SK-N-SH (cell line): ENCODE results near the gene SPCS3. TPM values are rescaled to one million over a fixed set of nuclear protein-coding genes. Genes with fewer than 3 reads are reported as not detected.

Experiments used
- CTCF ChIA-PET: fragments of 300-600, 350-600 bp; formaldehyde crosslinking; extraction: SDS; loops from one replicate; lab custom pipeline; 2021; lab: Yijun Ruan, JAX
- POLR2A ChIA-PET: fragments of 350-600 bp; sonication (Branson Sonifier 250); formaldehyde crosslinking; extraction: SDS; loops from one replicate; lab custom pipeline; 2020; ENCODE audit warnings: antibody characterized with exemption, inconsistent platforms; lab: Yijun Ruan, JAX
- DNase-seq: peaks from one replicate; pipeline ENCODE4 v3.0.0; 2012
- H2AFZ ChIP-seq: fragments of 200-600 bp; sonication (generic); 2 replicates; pipeline ENCODE4 v1.8.1; 2016; ENCODE audit warnings: antibody characterized with exemption, mild to moderate bottlenecking, low read depth
- H3F3A ChIP-seq: fragments of 200-600 bp; sonication (generic); replicated peaks from 2 replicates; pipeline ENCODE3; 2016; ENCODE audit warnings: antibody characterized with exemption, mild to moderate bottlenecking; ENCODE audit not compliant: insufficient read depth
- H3K27ac ChIP-seq, 2 experiments: fragments of 200-500 bp in 1 of 2; fragments of 200-600 bp in 1 of 2; sonication (Bioruptor generic) in 1 of 2; sonication (generic), shearing (Covaris generic) in 1 of 2; 2 replicates each; pipeline versions ENCODE4 v1.5.1 to v1.6.1; 2014 to 2016; ENCODE audit warnings: low read depth in 2 of 2, inconsistent platforms in 1 of 2, low read length in 1 of 2, mild to moderate bottlenecking in 1 of 2, mixed read lengths in 1 of 2
- H3K27me3 ChIP-seq: fragments of 200-600 bp; sonication (generic), shearing (Covaris generic); 2 replicates; pipeline ENCODE4 v1.6.1; 2016; ENCODE audit warnings: mixed run types; ENCODE audit not compliant: insufficient read depth
- H3K36me3 ChIP-seq, 2 experiments: fragments of 200-500 bp in 1 of 2; fragments of 200-600 bp in 1 of 2; sonication (Bioruptor generic) in 1 of 2; sonication (generic) in 1 of 2; replicated peaks in 1 of 2; 2 replicates each; pipeline versions ENCODE3 to v1.5.1; 2014 to 2016; ENCODE audit warnings: low read length in 1 of 2, mild to moderate bottlenecking in 1 of 2; ENCODE audit not compliant: insufficient read depth in 2 of 2, control insufficient read depth in 1 of 2
- H3K4me1 ChIP-seq, 2 experiments: fragments of 200-500 bp in 1 of 2; fragments of 200-600 bp in 1 of 2; sonication (Bioruptor generic) in 1 of 2; sonication (generic), shearing (Covaris generic) in 1 of 2; 2 replicates each; pipeline versions ENCODE4 v1.5.1 to v1.6.1; 2014 to 2016; ENCODE audit warnings: low read depth in 1 of 2, low read length in 1 of 2, mixed run types in 1 of 2; ENCODE audit not compliant: insufficient read depth in 2 of 2, control insufficient read depth in 1 of 2
- H3K4me2 ChIP-seq: fragments of 200-600 bp; sonication (generic), shearing (Covaris generic); 2 replicates; pipeline ENCODE4 v1.6.1; 2017; ENCODE audit warnings: mixed run types
- H3K4me3 ChIP-seq, 2 experiments: fragments of 200-500 bp in 1 of 2; fragments of 200-600 bp in 1 of 2; sonication (Bioruptor generic) in 1 of 2; sonication (generic), shearing (Covaris generic) in 1 of 2; 2 replicates each; pipeline versions ENCODE4 v1.5.1 to v1.8.1; 2014 to 2016; ENCODE audit warnings: low read depth in 2 of 2, inconsistent platforms in 1 of 2, low read length in 1 of 2, mild to moderate bottlenecking in 1 of 2, mixed read lengths in 1 of 2, moderate library complexity in 1 of 2
- H3K79me2 ChIP-seq: fragments of 200-600 bp; sonication (generic); 2 replicates; pipeline ENCODE4 v1.8.1; 2017; ENCODE audit warnings: mild to moderate bottlenecking; ENCODE audit not compliant: insufficient read depth
- H3K9ac ChIP-seq: fragments of 200-600 bp; sonication (generic); 2 replicates; pipeline ENCODE4 v1.6.1; 2017; ENCODE audit warnings: mixed run types
- H3K9me2 ChIP-seq: fragments of 200-600 bp; sonication (generic); 2 replicates; pipeline ENCODE4 v1.6.1; 2017; ENCODE audit warnings: mixed run types
- H3K9me3 ChIP-seq: fragments of 200-600 bp; sonication (generic); 2 replicates; pipeline ENCODE4 v1.6.1; 2017; ENCODE audit warnings: mixed run types, mild to moderate bottlenecking, moderate library complexity
- H4K20me1 ChIP-seq: fragments of 200-600 bp; sonication (generic); 2 replicates; pipeline ENCODE4 v1.6.1; 2017; ENCODE audit warnings: mild to moderate bottlenecking, mixed run types; ENCODE audit not compliant: insufficient read depth
- EZH2phosphoT487 ChIP-seq: fragments of 200-600 bp; sonication (generic); IDR thresholded peaks from 2 replicates; pipeline ENCODE4 v1.6.1; 2017; ENCODE audit warnings: low read depth, mixed run types, mild to moderate bottlenecking, antibody characterized with exemption, moderate library complexity, borderline replicate concordance
- FOSL2 ChIP-seq: IDR thresholded peaks from 2 replicates; pipeline ENCODE4 v1.4.0; 2012; ENCODE audit warnings: low read depth, mild to moderate bottlenecking, moderate library complexity, borderline replicate concordance
- MEF2A ChIP-seq: IDR thresholded peaks from 2 replicates; pipeline ENCODE4 v1.4.0; 2012; ENCODE audit warnings: low read depth, borderline replicate concordance
- MXI1 ChIP-seq: IDR thresholded peaks from 2 replicates; pipeline ENCODE4 v1.6.1; 2012; ENCODE audit warnings: mild to moderate bottlenecking, low read depth, low read length, improper control_type of control experiment
- NFIC ChIP-seq: IDR thresholded peaks from 2 replicates; pipeline ENCODE4 v1.4.0; 2012; ENCODE audit warnings: borderline replicate concordance
- RAD21 ChIP-seq: IDR thresholded peaks from 2 replicates; pipeline ENCODE4 v1.6.1; 2012; ENCODE audit warnings: mild to moderate bottlenecking, low read length
- RXRA ChIP-seq: IDR thresholded peaks from 2 replicates; pipeline ENCODE4 v1.4.0; 2012; ENCODE audit warnings: low read depth, mild to moderate bottlenecking, borderline replicate concordance
- TAF1 ChIP-seq: IDR thresholded peaks from 2 replicates; pipeline ENCODE4 v1.6.1; 2012; ENCODE audit warnings: low read depth, mild to moderate bottlenecking, low read length, moderate library complexity, borderline replicate concordance
- WGBS: methylation state at CpG from one replicate; pipeline ENCODE4 v1.1.6; 2017; ENCODE audit warnings: low lambda C conversion rate; 5-methylcytosine and 5-hydroxymethylcytosine counted together
- polyA plus RNA-seq, 3 experiments: library from polyadenylated mRNA; depleted of rRNA; stranded (reverse); fragments of >200 nt; gene quantifications; 2 replicates each; pipeline ENCODE4 v1.2.3, GENCODE V29; 2012
- TF ChIP-seq, protein P1 (sequence below): IDR thresholded peaks from 2 replicates; pipeline ENCODE4 v1.4.0; 2012; ENCODE audit warnings: low read depth
- TF ChIP-seq, protein P2 (sequence below): IDR thresholded peaks from 2 replicates; pipeline ENCODE4 v1.4.0; 2012; ENCODE audit warnings: low read depth, borderline replicate concordance
- TF ChIP-seq, protein P3 (sequence below): fragments of 150-350 bp; IDR thresholded peaks from 2 replicates; pipeline ENCODE4 v1.6.1; 2017; ENCODE audit warnings: antibody characterized with exemption, low read length, low read depth, borderline replicate concordance
- TF ChIP-seq, protein P4 (sequence below): IDR thresholded peaks from 2 replicates; pipeline ENCODE4 v1.4.0; 2012; ENCODE audit warnings: low read depth, borderline replicate concordance

SPCS3 gene
- polyA plus RNA-seq, 1 of the 3 experiments (the other 2 are of a cell fraction) = 27.7 TPM

DNA sequence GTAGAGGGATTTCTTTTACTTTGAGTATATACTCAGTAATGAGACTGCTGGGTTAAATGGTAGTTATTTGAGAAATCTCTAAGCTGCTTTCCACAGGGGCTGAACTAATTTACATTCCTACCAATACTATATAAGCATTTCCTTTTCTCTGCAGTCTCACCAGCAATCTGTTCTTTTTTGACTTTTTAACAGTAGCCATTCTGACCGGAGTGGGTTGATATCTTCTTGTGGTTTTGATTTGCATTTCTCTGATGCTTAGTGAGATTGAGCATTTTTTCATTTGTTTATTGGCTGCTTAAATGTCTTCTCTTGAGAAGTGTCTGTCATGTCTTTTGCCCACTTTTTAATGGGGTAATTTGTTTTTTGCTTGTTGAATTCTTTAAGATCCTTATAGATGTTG lies 43.3 kb downstream of the SPCS3 start:
- Histone ChIP-seq H3K4me2 (no peak overlapping the region), H3K27ac (no peak overlapping the region), H3K4me1 (no peaks in the 10 kb centered on the region), H3K9ac (no peak overlapping the region), H3K27me3 (no peaks in the 10 kb centered on the region), H3F3A (peaks cover 3% of the 10 kb centered on the region), H3K4me3 (no peak overlapping the region), H3K9me2 (no peaks in the 10 kb centered on the region), H2AFZ (no peak overlapping the region), H3K36me3 (peaks cover 0 to under 1% of the 10 kb centered on the region in 2 experiments), H3K9me3 (peaks cover 9% of the 10 kb centered on the region; the same call in 1 of the 2 replicates), H4K20me1 (no peaks in the 10 kb centered on the region), H3K79me2 (no peaks in the 10 kb centered on the region)
- DNase-seq = no peak
- POLR2A ChIA-PET = no interaction called here
- CTCF ChIA-PET = no interaction called here
- WGBS = 58% methylated on average over 1 of the region's 1 CpG
- TF ChIP-seq, protein P1, sequence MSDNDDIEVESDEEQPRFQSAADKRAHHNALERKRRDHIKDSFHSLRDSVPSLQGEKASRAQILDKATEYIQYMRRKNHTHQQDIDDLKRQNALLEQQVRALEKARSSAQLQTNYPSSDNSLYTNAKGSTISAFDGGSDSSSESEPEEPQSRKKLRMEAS = no peak
- TF ChIP-seq TAF1 = no peak
- TF ChIP-seq, protein P2, sequence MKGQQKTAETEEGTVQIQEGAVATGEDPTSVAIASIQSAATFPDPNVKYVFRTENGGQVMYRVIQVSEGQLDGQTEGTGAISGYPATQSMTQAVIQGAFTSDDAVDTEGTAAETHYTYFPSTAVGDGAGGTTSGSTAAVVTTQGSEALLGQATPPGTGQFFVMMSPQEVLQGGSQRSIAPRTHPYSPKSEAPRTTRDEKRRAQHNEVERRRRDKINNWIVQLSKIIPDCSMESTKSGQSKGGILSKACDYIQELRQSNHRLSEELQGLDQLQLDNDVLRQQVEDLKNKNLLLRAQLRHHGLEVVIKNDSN = no peak
- TF ChIP-seq RXRA = no peak
- TF ChIP-seq, protein P3, sequence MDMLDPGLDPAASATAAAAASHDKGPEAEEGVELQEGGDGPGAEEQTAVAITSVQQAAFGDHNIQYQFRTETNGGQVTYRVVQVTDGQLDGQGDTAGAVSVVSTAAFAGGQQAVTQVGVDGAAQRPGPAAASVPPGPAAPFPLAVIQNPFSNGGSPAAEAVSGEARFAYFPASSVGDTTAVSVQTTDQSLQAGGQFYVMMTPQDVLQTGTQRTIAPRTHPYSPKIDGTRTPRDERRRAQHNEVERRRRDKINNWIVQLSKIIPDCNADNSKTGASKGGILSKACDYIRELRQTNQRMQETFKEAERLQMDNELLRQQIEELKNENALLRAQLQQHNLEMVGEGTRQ = no peak
- TF ChIP-seq EZH2phosphoT487 = no peak
- TF ChIP-seq MXI1 = no peak
- TF ChIP-seq RAD21 = no peak
- TF ChIP-seq FOSL2 = no peak

DNA sequence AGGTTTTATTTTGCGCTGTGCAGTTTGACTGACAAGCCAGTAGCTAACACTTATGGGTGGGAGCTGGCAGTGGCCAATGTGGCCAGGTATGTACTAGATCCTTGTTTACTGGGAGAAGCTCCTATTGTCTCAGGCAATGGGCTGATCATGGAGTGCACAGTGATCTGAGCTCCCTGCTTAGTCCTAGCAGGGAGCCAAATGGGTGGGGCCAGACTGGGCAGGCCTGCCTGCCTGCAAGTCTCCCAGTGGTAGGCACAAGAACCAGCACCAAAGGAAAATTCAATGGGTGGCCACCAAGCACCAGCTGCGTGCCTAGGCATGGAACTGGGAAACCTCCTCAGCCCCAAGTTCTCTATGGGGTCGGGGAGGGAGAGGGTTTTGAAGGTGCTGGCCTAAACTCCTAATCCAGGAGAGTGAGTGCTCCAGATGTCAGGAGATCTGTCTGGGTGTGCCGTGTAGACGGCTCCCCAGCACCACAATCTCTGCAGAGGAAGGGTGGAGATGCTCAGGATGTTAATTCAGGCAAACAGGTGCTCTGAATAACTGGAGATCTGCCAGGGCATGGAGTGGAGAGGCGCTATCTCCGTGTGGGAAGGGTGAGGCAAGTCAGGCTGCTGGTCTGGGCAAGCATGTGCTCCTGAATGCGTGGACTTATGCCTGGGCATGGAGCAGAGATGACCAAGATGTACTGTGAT lies 48.2 kb downstream of the SPCS3 start:
- ChIA-PET CTCF (interaction anchor here (0.7 to 1.4 kb wide), 2 partner anchors 10 to 880 kb away, joined by 3 to 4 read pairs; no protein-coding TSS in a partner anchor), POLR2A (no interaction called here)
- Histone ChIP-seq H4K20me1 (no peaks in the 10 kb centered on the region), H3K27ac (no peak overlapping the region), H3K36me3 (no peaks in the 10 kb centered on the region), H3K4me2 (no peak overlapping the region), H3K27me3 (no peaks in the 10 kb centered on the region), H3K9me2 (no peaks in the 10 kb centered on the region), H2AFZ (no peak overlapping the region), H3F3A (no peaks in the 10 kb centered on the region), H3K4me3 (no peak overlapping the region), H3K9ac (no peak overlapping the region), H3K4me1 (no peaks in the 10 kb centered on the region), H3K9me3 (peaks cover 9% of the 10 kb centered on the region; the same call in 1 of the 2 replicates), H3K79me2 (no peaks in the 10 kb centered on the region)
- TF ChIP-seq MEF2A = no peak
- TF ChIP-seq NFIC = no peak
- TF ChIP-seq, protein P4, sequence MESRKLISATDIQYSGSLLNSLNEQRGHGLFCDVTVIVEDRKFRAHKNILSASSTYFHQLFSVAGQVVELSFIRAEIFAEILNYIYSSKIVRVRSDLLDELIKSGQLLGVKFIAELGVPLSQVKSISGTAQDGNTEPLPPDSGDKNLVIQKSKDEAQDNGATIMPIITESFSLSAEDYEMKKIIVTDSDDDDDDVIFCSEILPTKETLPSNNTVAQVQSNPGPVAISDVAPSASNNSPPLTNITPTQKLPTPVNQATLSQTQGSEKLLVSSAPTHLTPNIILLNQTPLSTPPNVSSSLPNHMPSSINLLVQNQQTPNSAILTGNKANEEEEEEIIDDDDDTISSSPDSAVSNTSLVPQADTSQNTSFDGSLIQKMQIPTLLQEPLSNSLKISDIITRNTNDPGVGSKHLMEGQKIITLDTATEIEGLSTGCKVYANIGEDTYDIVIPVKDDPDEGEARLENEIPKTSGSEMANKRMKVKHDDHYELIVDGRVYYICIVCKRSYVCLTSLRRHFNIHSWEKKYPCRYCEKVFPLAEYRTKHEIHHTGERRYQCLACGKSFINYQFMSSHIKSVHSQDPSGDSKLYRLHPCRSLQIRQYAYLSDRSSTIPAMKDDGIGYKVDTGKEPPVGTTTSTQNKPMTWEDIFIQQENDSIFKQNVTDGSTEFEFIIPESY = no peak
- no peak for TF ChIP-seq MXI1
- 37% methylated on average over 6 of the region's 8 CpGs for WGBS
- DNase-seq = no peak
